Nephron progenitor cell (in vitro differentiated cells): ENCODE measurements around the gene CCDC85A.
"Not testable (repeated sequence)": the region's sequence is repeated elsewhere in the genome, so short reads cannot be mapped to it uniquely, and the experiment has no call there.

Experiments used
- DNase-seq: peaks from one replicate; pipeline ENCODE4 v3.0.0; 2021
- H3K27ac Mint-ChIP-seq: 2 replicates; pipeline ENCODE4 v1.8.0; 2021; ENCODE audit warnings: mild to moderate bottlenecking, moderate library complexity, mixed read lengths
- H3K27me3 Mint-ChIP-seq: 2 replicates; pipeline ENCODE4 v1.8.0; 2021; ENCODE audit warnings: mild to moderate bottlenecking, low read depth, mixed read lengths; ENCODE audit not compliant: poor library complexity
- H3K36me3 Mint-ChIP-seq: 2 replicates; pipeline ENCODE4 v1.8.0; 2021; ENCODE audit warnings: low read depth, mixed read lengths
- H3K4me1 Mint-ChIP-seq: 2 replicates; pipeline ENCODE4 v1.8.0; 2021; ENCODE audit warnings: mixed read lengths
- H3K4me3 Mint-ChIP-seq: 2 replicates; pipeline ENCODE4 v1.8.0; 2021; ENCODE audit warnings: mild to moderate bottlenecking, moderate library complexity, mixed read lengths
- H3K9me3 Mint-ChIP-seq: 2 replicates; pipeline ENCODE4 v1.8.0; 2021; ENCODE audit warnings: mild to moderate bottlenecking, moderate library complexity, mixed read lengths
- TF ChIP-seq, protein P1 (sequence below): fragments of 200-600 bp; sonication (generic); IDR thresholded peaks from 2 replicates; pipeline ENCODE4 v1.5.0; 2021; ENCODE audit warnings: antibody characterized with exemption

The CCDC85A gene

DNA sequence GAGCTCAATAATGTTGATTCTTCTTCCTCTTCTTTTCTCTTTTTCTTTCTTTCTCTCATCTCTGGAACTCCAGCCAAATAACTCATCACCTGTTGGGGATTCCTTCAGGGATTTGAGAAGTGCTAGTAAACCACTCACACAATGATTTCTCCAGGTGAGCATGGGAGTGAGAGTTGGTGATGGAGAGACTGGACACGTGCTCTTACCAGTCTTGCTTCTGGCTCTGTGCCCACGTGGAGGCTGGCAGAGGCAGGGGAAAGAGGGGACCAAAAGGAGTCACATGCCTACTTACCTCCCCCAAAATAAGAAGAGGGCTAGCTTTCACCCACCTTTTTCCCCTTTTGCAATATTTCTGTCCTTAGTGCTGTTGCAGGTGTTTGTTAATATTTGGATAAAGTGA lies 28.6 kb upstream of the CCDC85A start:
- peaks cover 4% of the 10 kb centered on the region for H3K36me3 Mint-ChIP-seq
- H3K27me3 Mint-ChIP-seq: peaks cover 3% of the 10 kb centered on the region
- peaks cover 3% of the 10 kb centered on the region for H3K9me3 Mint-ChIP-seq
- H3K4me3 Mint-ChIP-seq: no peak overlapping the region
- TF ChIP-seq, protein P1, sequence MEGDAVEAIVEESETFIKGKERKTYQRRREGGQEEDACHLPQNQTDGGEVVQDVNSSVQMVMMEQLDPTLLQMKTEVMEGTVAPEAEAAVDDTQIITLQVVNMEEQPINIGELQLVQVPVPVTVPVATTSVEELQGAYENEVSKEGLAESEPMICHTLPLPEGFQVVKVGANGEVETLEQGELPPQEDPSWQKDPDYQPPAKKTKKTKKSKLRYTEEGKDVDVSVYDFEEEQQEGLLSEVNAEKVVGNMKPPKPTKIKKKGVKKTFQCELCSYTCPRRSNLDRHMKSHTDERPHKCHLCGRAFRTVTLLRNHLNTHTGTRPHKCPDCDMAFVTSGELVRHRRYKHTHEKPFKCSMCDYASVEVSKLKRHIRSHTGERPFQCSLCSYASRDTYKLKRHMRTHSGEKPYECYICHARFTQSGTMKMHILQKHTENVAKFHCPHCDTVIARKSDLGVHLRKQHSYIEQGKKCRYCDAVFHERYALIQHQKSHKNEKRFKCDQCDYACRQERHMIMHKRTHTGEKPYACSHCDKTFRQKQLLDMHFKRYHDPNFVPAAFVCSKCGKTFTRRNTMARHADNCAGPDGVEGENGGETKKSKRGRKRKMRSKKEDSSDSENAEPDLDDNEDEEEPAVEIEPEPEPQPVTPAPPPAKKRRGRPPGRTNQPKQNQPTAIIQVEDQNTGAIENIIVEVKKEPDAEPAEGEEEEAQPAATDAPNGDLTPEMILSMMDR: no peak
- H3K27ac Mint-ChIP-seq: no peak overlapping the region
- H3K4me1 Mint-ChIP-seq: no peaks in the 10 kb centered on the region
- DNase-seq: no peak

DNA sequence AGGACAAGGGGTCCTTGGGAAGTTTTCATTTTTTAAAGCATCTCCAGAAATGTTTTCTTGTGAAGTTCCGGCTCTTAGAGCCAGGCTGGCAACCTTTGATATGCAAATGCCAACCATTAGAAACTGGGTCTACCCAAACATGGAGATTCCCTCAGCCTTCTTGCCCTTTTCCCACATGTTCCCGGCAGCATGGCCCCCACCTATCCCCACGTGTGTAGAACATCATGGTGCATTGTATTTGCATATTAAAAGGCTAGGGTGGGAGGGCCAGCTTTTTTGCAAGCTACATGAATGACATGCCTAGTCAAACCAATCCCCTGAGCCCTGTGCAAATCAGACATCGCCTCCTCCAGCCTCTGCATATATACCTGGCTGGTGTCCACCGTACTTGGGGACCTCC lies 23.9 kb upstream of the CCDC85A start:
- DNase-seq, H3K27me3 Mint-ChIP-seq: not testable (repeated sequence)

DNA sequence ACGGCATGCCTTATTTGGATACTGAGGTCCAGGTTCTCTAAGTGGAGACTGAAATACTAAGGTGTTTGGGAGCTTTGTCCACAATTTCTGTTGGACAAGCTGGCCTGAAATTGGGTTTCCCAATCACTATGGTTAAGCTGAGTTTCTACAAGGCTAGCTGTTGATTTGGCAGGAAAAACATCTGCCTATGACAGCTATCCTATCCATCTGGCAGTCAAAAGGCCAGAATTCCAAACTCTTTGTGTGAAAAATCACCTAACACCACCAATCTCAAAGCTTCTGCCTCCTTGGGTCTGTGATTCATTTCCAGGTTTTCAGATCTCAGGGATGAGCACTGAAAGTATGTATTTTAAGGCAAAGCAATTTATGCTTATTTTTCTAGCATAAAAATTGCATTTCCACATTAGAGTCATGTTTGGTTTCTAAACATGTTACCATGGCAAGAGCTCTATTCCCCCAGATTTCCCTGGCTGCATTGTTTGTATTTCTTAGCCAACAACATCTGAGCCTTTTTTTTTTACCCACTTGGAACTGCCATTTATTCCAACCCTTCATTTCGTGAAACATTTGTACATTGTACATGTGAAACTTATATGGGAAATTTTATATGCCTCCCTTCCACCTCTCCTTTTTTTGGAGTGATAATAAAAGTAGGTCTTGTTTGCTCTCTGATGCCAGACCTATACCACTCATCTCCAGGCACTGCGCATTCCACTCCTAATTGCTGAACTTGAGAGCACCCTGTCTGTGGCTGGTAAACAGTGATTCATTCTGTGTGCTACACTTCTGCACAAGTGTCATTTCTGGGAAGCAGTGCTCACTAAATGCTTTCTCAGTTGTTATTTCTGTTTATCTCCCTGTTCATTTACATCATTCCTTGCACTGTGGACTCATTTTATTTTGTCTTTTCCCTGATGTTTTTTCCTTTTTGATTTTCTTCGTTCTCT lies 15.9 kb upstream of the CCDC85A start:
- no peak for DNase-seq
- Mint-ChIP-seq H3K36me3 (no peaks in the 10 kb centered on the region), H3K27ac (no peak overlapping the region), H3K4me1 (peaks cover 9% of the 10 kb centered on the region), H3K27me3 (no peaks in the 10 kb centered on the region), H3K9me3 (peaks cover 8% of the 10 kb centered on the region), H3K4me3 (no peak overlapping the region)
- TF ChIP-seq, protein P1: no peak

More for the DNA sequence above, 23.9 kb upstream of the CCDC85A start:
- not testable (repeated sequence) for H3K36me3 Mint-ChIP-seq, H3K4me3 Mint-ChIP-seq, H3K27ac Mint-ChIP-seq, H3K4me1 Mint-ChIP-seq, H3K9me3 Mint-ChIP-seq

DNA sequence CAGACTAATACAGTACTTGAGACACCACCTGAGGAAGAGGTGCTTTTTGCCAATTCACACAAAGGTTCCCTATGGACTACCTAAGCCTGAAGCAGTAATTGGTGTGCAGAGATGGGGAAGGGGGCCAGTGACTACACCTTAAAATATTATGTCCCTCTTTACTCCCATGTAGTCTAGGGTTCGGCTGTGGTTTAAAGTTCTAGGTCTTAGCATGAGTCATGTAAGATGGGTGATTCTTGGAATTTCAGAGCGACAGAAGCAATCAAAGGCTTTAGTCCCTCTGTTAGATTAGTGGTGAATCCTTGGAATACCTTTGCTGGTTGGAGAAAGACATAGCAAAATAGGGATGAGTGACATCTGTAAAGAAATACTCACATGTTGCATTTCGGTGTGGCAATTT lies 14.3 kb upstream of the CCDC85A start:
- Mint-ChIP-seq H3K9me3 (peaks cover 4% of the 10 kb centered on the region), H3K27me3 (no peaks in the 10 kb centered on the region), H3K36me3 (no peaks in the 10 kb centered on the region), H3K4me3 (no peak overlapping the region), H3K4me1 (peaks cover 9% of the 10 kb centered on the region), H3K27ac (no peak overlapping the region)
- no peak for DNase-seq
- TF ChIP-seq, protein P1: no peak

DNA sequence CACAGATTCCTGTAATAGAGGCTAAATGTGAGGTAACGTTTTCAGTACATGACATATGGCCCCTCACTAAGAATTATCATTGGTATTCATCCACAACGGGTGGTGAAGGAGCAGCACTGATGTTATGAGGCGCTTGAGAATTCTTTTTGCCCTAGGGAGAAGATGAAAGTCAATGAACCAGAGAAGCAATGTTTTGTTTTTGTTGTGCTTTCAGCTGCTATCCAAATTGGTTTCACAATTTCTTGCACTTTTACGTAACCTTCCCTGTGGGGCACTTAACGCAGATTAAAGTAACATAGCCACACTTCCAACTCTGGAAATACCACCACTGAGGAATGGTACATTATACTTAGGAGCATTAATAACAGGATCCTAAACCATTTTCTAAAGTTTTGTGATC lies 13.3 kb upstream of the CCDC85A start:
- H3K27ac Mint-ChIP-seq: no peak overlapping the region
- peaks cover 4% of the 10 kb centered on the region for H3K9me3 Mint-ChIP-seq
- peaks cover 9% of the 10 kb centered on the region for H3K4me1 Mint-ChIP-seq
- TF ChIP-seq, protein P1: no peak
- DNase-seq: no peak
- no peaks in the 10 kb centered on the region for H3K27me3 Mint-ChIP-seq
- no peaks in the 10 kb centered on the region for H3K36me3 Mint-ChIP-seq
- H3K4me3 Mint-ChIP-seq: no peak overlapping the region

DNA sequence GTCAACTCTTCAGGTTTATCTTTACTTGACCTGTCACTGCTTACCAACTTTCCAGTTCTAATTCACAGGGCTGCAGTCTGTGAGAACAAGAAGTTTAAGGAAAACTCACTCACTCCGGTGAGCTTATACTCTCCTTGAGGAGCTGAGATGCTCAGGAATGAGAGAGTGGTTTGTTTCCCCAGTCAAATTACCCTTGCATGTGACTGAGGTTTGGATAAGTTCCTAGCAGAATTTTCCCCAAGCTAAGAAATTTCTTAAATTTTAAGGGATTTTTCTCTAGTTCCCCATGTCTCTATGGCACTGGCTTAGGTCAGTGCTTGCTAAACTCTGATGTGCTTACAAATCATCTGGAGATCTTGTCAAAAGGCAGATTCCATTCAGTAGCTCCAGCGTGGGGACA lies 12.8 kb upstream of the CCDC85A start:
- H3K27ac Mint-ChIP-seq: no peak overlapping the region
- DNase-seq: no peak
- H3K27me3 Mint-ChIP-seq: no peaks in the 10 kb centered on the region
- TF ChIP-seq, protein P1: no peak
- H3K4me3 Mint-ChIP-seq: no peak overlapping the region
- no peaks in the 10 kb centered on the region for H3K36me3 Mint-ChIP-seq
- H3K4me1 Mint-ChIP-seq: peaks cover 9% of the 10 kb centered on the region
- H3K9me3 Mint-ChIP-seq: peaks cover 4% of the 10 kb centered on the region
